Adrenal gland (tissue), 12 donors: ENCODE measurements around the gene DEAF1. TPM values are rescaled to one million over a fixed set of nuclear protein-coding genes. Genes with fewer than 3 reads are reported as not detected.
"Not testable (repeated sequence)": the region's sequence is repeated elsewhere in the genome, so short reads cannot be mapped to it uniquely, and the experiment has no call there.

Source experiments
- DNase-seq, 7 donors: peaks; one replicate each; pipeline ENCODE4 v3.0.0-alpha.2; 2019 to 2020
- H3K27ac ChIP-seq, 5 donors: fragments of 200-600 bp; sonication (generic) in 4 of 5; 1 replicate in 3 of 5; 2 replicates in 2 of 5; pipeline versions ENCODE4 v1.5.1 to v1.8.0; 2016 to 2020; ENCODE audit warnings: mild to moderate bottlenecking in 1 of 5
- H3K27me3 ChIP-seq: fragments of 200-600 bp; 2 replicates; pipeline ENCODE4 v1.8.0; 2021
- H3K36me3 ChIP-seq, 2 donors: fragments of 200-600 bp; replicated peaks in 1 of 2; 1 replicate in 1 of 2; 2 replicates in 1 of 2; pipeline versions ENCODE4 v1.5.1 to v1.8.0; 2018 to 2022
- H3K4me1 ChIP-seq, 2 donors: fragments of 200-600 bp; replicated peaks in 1 of 2; 1 replicate in 1 of 2; 2 replicates in 1 of 2; pipeline versions ENCODE4 v1.5.1 to v1.8.0; 2018 to 2021
- H3K4me3 ChIP-seq, 4 donors: fragments of 200-600 bp; sonication (generic) in 3 of 4; one replicate each; pipeline ENCODE4 v1.5.1; 2016 to 2018
- H3K9me3 ChIP-seq, 3 donors: fragments of 200-600 bp; sonication (generic) in 1 of 3; replicated peaks in 1 of 3; 1 replicate in 2 of 3; 2 replicates in 1 of 3; pipeline versions ENCODE4 v1.5.1 to v1.8.0; 2016 to 2021
- CTCF ChIP-seq, 6 experiments: fragments of 450-650 bp in 4 of 6; fragments of 200-600 bp in 2 of 6; sonication (generic) in 1 of 6; IDR thresholded peaks; 1 replicate in 5 of 6; 2 replicates in 1 of 6; pipeline versions ENCODE4 v1.5.1 to v1.8.0; 2016 to 2021; ENCODE audit warnings: antibody characterized with exemption in 6 of 6, mild to moderate bottlenecking in 2 of 6, moderate library complexity in 1 of 6
- POLR2A ChIP-seq, 2 donors: fragments of 450-650 bp; IDR thresholded peaks; one replicate each; pipeline ENCODE4 v1.6.1; 2017; ENCODE audit warnings: antibody characterized with exemption in 2 of 2, mild to moderate bottlenecking in 2 of 2, moderate library complexity in 1 of 2
- WGBS, 4 donors: extraction: QIAGEN DNeasy Blood & Tissue Kit in 2 of 4; methylation state at CpG; one replicate each; pipeline versions ENCODE4 v1.1.5 to v1.1.7; 2013 to 2017; 5-methylcytosine and 5-hydroxymethylcytosine counted together
- intact Hi-C, 2 donors: fragments of 100-400 bp; cut with DNase I; formaldehyde crosslinking; loops; one replicate each; pipeline versions ENCODE4 v1.14.1 to v1.15.0; 2022 to 2023
- polyA plus RNA-seq, 3 donors: library from polyadenylated mRNA; stranded (reverse); fragments of 200-250 nt in 2 of 3; fragments of 350-450 nt in 1 of 3; fragmentation: Illumina TruSeq in 1 of 3; extraction: RNeasy Lipid Tissue Mini Kit (QIAGEN cat#74804) in 1 of 3; gene quantifications; one replicate each; pipeline ENCODE4 v1.2.3, GENCODE V29; 2013 to 2014
- total RNA-seq, 9 donors: library from RNA; depleted of rRNA in 4 of 9; stranded (reverse); fragments of >200 nt in 4 of 9; fragments of 120-200 nt in 1 of 9; fragmentation: NEBNext Ultra II Directional in 1 of 9; extraction: Animal tissue kit (Norgen Biotek cat#: 25700) in 1 of 9; gene quantifications; one replicate each; pipeline versions ENCODE4 v1.1.0 to v1.2.4, GENCODE V29; 2013 to 2023
- donor health status: healthy with polysubstance abuse.
- donor health status: Bipolar disorder and iron deficiency.
- donor health status: DM: yes; HTN: yes; CAD: no.
- donor health status: DM: no; HTN: no; CAD: no.
- donor health status: DM: no; HTN: no; CAD: no.
- donor health status: DM: yes; HTN: yes; CAD: no.

DEAF1 gene
- total and polyA plus RNA-seq, 12 donors, result 20.6 to 131 (median 55.5) TPM

- Histone ChIP-seq H3K36me3 (peaks cover 0 to 37% of the 10 kb centered on the region in 2 donors), H3K9me3 (no peaks in the 10 kb centered on the region), H3K27me3 (no peaks in the 10 kb centered on the region), H3K4me1 (peaks cover 12 to 14% of the 10 kb centered on the region in 2 donors), H3K27ac (no peak overlapping the region), H3K4me3 (no peak overlapping the region)
- 85 to 91% (median 87%) methylated on average over 20 to 27 of the region's 27 CpGs for WGBS, 4 donors
- no peak for TF ChIP-seq POLR2A (IDR thresholded peaks at IDR 0.05)
- TF ChIP-seq CTCF (IDR thresholded peaks at IDR 0.05), result no peak
- intact Hi-C loops, result no loop called here
- DNase-seq, result no peak
Observed at GRCh38 chr11:690738-691633, 4.0 kb downstream of the DEAF1 start.

GRCh38 chr11:690244-690643, 4.8 kb downstream of the DEAF1 start:
- DNase-seq, H3K4me3 ChIP-seq, H3K27me3 ChIP-seq, intact Hi-C loops, H3K9me3 ChIP-seq, H3K27ac ChIP-seq: not testable (repeated sequence)
- peaks cover 12 to 14% of the 10 kb centered on the region in 2 donors for H3K4me1 ChIP-seq
- WGBS, 4 donors, result 89 to 100% (median 98%) methylated on average over 3 of the region's 3 CpGs
- peaks cover 0 to 44% of the 10 kb centered on the region in 2 donors for H3K36me3 ChIP-seq

GRCh38 chr11:689625-690024, 5.4 kb downstream of the DEAF1 start:
- Histone ChIP-seq H3K27ac (no peak overlapping the region), H3K4me3 (no peak overlapping the region), H3K4me1 (peaks cover 12 to 13% of the 10 kb centered on the region in 2 donors), H3K27me3 (no peaks in the 10 kb centered on the region), H3K9me3 (no peaks in the 10 kb centered on the region), H3K36me3 (peaks cover 0 to 49% of the 10 kb centered on the region in 2 donors)
- 81 to 90% (median 87%) methylated on average over 5 to 7 of the region's 7 CpGs for WGBS, 4 donors
- TF ChIP-seq CTCF (IDR thresholded peaks at IDR 0.05) (no peak), POLR2A (IDR thresholded peaks at IDR 0.05) (no peak)
- DNase-seq, result no peak
- intact Hi-C loops, result no loop called here

GRCh38 chr11:688681-689080, 6.3 kb downstream of the DEAF1 start:
- H3K27ac ChIP-seq, result no peak overlapping the region
- intact Hi-C loops, result no loop called here
- no peaks in the 10 kb centered on the region for H3K9me3 ChIP-seq
- no peak overlapping the region for H3K4me3 ChIP-seq
- TF ChIP-seq CTCF (IDR thresholded peaks at IDR 0.05), result no peak
- TF ChIP-seq POLR2A (IDR thresholded peaks at IDR 0.05), result no peak
- 78 to 85% (median 81%) methylated on average over 2 to 9 of the region's 9 CpGs for WGBS, 4 donors
- no peak for DNase-seq
- peaks cover 0 to 57% of the 10 kb centered on the region in 2 donors for H3K36me3 ChIP-seq
- peaks cover 3 to 8% of the 10 kb centered on the region in 2 donors for H3K4me1 ChIP-seq
- H3K27me3 ChIP-seq, result no peaks in the 10 kb centered on the region
